ENCODE measurements around the gene MAN1C1. TPM values are rescaled to one million over a fixed set of nuclear protein-coding genes. Genes with fewer than 3 reads are reported as not detected.

The MAN1C1 gene
- total RNA-seq, 1 donor from 2014 or later = 20.4 TPM

DNA sequence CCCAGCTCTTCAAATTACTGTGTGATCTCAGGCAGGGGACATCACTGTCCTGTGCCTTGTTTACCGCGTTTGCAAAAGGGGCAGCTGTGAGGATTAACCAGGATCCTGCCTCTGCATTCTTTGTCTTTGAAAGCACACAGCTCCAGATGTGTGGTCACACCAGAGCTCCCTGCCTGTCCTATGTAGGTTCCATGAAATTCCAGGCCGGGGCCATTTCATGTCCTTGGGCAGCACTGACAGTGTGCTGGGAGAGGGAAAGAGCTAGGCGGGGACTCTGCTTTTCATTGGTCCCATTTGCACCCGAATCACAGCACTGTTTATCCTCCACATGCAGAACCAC lies 141.2 kb downstream of the MAN1C1 start:
- intact Hi-C loops (cut with DNase I) = no loop called here
- H3K27ac ChIP-seq = no peak overlapping the region
- ATAC-seq = no peak

GRCh38 chr1:25758466-25759070 lies 142.0 kb downstream of the MAN1C1 start:
- Histone ChIP-seq H3K36me3 (peaks cover 9% of the 10 kb centered on the region), H3K27me3 (ENCODE audit: low read depth) (no peaks in the 10 kb centered on the region), H3K9me3 (no peaks in the 10 kb centered on the region), H3K4me1 (peaks cover 5% of the 10 kb centered on the region), H3K27ac (no peak overlapping the region), H3K4me3 (no peak overlapping the region)
- ATAC-seq = no peak
- intact Hi-C loops (cut with DNase I) = no loop called here
- DNase-seq = no peak
- TF ChIP-seq, protein P1, sequence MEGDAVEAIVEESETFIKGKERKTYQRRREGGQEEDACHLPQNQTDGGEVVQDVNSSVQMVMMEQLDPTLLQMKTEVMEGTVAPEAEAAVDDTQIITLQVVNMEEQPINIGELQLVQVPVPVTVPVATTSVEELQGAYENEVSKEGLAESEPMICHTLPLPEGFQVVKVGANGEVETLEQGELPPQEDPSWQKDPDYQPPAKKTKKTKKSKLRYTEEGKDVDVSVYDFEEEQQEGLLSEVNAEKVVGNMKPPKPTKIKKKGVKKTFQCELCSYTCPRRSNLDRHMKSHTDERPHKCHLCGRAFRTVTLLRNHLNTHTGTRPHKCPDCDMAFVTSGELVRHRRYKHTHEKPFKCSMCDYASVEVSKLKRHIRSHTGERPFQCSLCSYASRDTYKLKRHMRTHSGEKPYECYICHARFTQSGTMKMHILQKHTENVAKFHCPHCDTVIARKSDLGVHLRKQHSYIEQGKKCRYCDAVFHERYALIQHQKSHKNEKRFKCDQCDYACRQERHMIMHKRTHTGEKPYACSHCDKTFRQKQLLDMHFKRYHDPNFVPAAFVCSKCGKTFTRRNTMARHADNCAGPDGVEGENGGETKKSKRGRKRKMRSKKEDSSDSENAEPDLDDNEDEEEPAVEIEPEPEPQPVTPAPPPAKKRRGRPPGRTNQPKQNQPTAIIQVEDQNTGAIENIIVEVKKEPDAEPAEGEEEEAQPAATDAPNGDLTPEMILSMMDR (IDR thresholded peaks at IDR 0.05) = no peak

More for the DNA sequence above, 141.2 kb downstream of the MAN1C1 start:
- H3K27me3 ChIP-seq (ENCODE audit: low read depth) = no peaks in the 10 kb centered on the region
- DNase-seq = no peak
- H3K36me3 ChIP-seq = peaks cover 11% of the 10 kb centered on the region
- no peaks in the 10 kb centered on the region for H3K9me3 ChIP-seq
- H3K4me3 ChIP-seq = no peak overlapping the region
- TF ChIP-seq, protein P1 (IDR thresholded peaks at IDR 0.05) = no peak
- peaks cover 5% of the 10 kb centered on the region for H3K4me1 ChIP-seq

GRCh38 chr1:25760122-25760719 lies 143.6 kb downstream of the MAN1C1 start:
- H3K27me3 ChIP-seq (ENCODE audit: low read depth) = no peaks in the 10 kb centered on the region

GRCh38 chr1:25760871-25761270 lies 144.3 kb downstream of the MAN1C1 start:
- no peak for ATAC-seq
- DNase-seq = no peak
- H3K4me3 ChIP-seq = no peak overlapping the region
- H3K36me3 ChIP-seq = peaks cover 6% of the 10 kb centered on the region
- intact Hi-C loops (cut with DNase I) = no loop called here
- peaks cover 5% of the 10 kb centered on the region for H3K4me1 ChIP-seq
- no peaks in the 10 kb centered on the region for H3K9me3 ChIP-seq
- H3K27me3 ChIP-seq (ENCODE audit: low read depth) = no peaks in the 10 kb centered on the region
- no peak overlapping the region for H3K27ac ChIP-seq
- TF ChIP-seq, protein P1 (IDR thresholded peaks at IDR 0.05) = no peak

More at GRCh38 chr1:25760122-25760719, 143.6 kb downstream of the MAN1C1 start:
- no peaks in the 10 kb centered on the region for H3K9me3 ChIP-seq
- peaks cover 5% of the 10 kb centered on the region for H3K4me1 ChIP-seq
- TF ChIP-seq, protein P1 (IDR thresholded peaks at IDR 0.05) = no peak
- intact Hi-C loops (cut with DNase I) = no loop called here
- H3K4me3 ChIP-seq = no peak overlapping the region
- no peak for DNase-seq
- no peak overlapping the region for H3K27ac ChIP-seq
- H3K36me3 ChIP-seq = peaks cover 6% of the 10 kb centered on the region
- no peak for ATAC-seq

GRCh38 chr1:25763493-25763892 lies 146.9 kb downstream of the MAN1C1 start:
- TF ChIP-seq, protein P1 (IDR thresholded peaks at IDR 0.05) = no peak
- intact Hi-C loops (cut with DNase I) = no loop called here

More at GRCh38 chr1:25763493-25763892, 146.9 kb downstream of the MAN1C1 start:
- no peaks in the 10 kb centered on the region for H3K4me1 ChIP-seq
- H3K36me3 ChIP-seq = peaks cover 11% of the 10 kb centered on the region
- no peaks in the 10 kb centered on the region for H3K27me3 ChIP-seq (ENCODE audit: low read depth)
- H3K9me3 ChIP-seq = no peaks in the 10 kb centered on the region
- ATAC-seq = no peak
- no peak overlapping the region for H3K27ac ChIP-seq
- no peak for DNase-seq
- H3K4me3 ChIP-seq = no peak overlapping the region
